Activated naive CD8-positive, alpha-beta T cell treated with anti-CD3 and anti-CD28 coated beads, Interleukin-2, amount 50 U/mL, for 24 hours (primary cell): ENCODE measurements around the gene MYRFL.
"Not testable (repeated sequence)": the region's sequence is repeated elsewhere in the genome, so short reads cannot be mapped to it uniquely, and the experiment has no call there.

Experiments used
- ATAC-seq: fragments of 150-1000 bp; cut with Tn5 transposase; one replicate; pipeline ENCODE4 v1.10.0; 2021
- DNase-seq: peaks from one replicate; pipeline ENCODE4 v3.0.0; 2021
- H3K27ac Mint-ChIP-seq: one replicate; pipeline ENCODE4 v1.8.0; 2021; ENCODE audit warnings: mild to moderate bottlenecking, mixed read lengths
- H3K27me3 Mint-ChIP-seq: one replicate; pipeline ENCODE4 v1.8.0; 2021; ENCODE audit warnings: mixed read lengths
- H3K36me3 Mint-ChIP-seq: one replicate; pipeline ENCODE4 v1.8.0; 2021; ENCODE audit warnings: low read depth, mixed read lengths
- H3K4me1 Mint-ChIP-seq: one replicate; pipeline ENCODE4 v1.8.0; 2021; ENCODE audit warnings: mixed read lengths
- H3K4me3 Mint-ChIP-seq: one replicate; pipeline ENCODE4 v1.8.0; 2021; ENCODE audit warnings: mild to moderate bottlenecking, moderate library complexity, mixed read lengths
- H3K9me3 Mint-ChIP-seq: one replicate; pipeline ENCODE4 v1.8.0; 2021; ENCODE audit warnings: mixed read lengths

MYRFL gene

GRCh38 chr12:69824966-69825560, at the start of gene MYRFL:
TSS of gene MYRFL (plus strand) at chr12:69825227. CDS start at chr12:69825518, 291 bp downstream.
- ATAC-seq (no peak), DNase-seq (no peak)
- Mint-ChIP-seq H3K9me3 (no peaks in the 10 kb centered on the region), H3K4me3 (no peak within 1 kb of the TSS), H3K27me3 (peaks cover 6% of the 10 kb centered on the region), H3K36me3 (no peaks in the 10 kb centered on the region), H3K27ac (no peak within 1 kb of the TSS), H3K4me1 (no peaks in the 10 kb centered on the region)

GRCh38 chr12:69779928-69780327, 45.1 kb upstream of the MYRFL start:
- H3K4me1 Mint-ChIP-seq = no peaks in the 10 kb centered on the region
- H3K4me3 Mint-ChIP-seq = no peak overlapping the region
- peaks cover 35% of the 10 kb centered on the region for H3K36me3 Mint-ChIP-seq
- H3K27me3 Mint-ChIP-seq = no peaks in the 10 kb centered on the region
- DNase-seq (no peak), ATAC-seq (no peak)
- no peak overlapping the region for H3K27ac Mint-ChIP-seq
- peaks cover 12% of the 10 kb centered on the region for H3K9me3 Mint-ChIP-seq

DNA sequence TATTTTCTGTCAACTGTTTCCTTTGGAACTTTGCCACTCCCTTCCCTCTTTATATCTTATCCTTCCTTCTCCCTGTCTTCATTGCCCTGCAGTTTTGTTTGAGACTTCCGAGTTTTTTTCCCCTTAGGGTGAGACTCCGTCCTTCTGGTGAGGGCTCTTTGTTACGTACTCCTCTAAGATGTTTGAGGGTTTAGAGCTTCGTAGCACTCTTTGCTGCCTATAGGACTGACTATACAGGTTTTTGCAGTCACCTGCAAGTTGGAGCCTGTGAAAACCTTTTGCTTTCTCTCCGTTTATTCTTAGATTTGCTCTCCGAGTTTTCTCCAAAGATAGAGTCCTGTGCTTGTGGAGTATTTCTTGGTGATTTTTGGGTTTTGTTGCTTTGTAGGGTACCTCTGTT, 41.7 kb upstream of the MYRFL start:
- Mint-ChIP-seq H3K4me1 (no peaks in the 10 kb centered on the region), H3K27ac (no peak overlapping the region), H3K27me3 (no peaks in the 10 kb centered on the region), H3K9me3 (peaks cover 12% of the 10 kb centered on the region), H3K4me3 (no peak overlapping the region), H3K36me3 (peaks cover 61% of the 10 kb centered on the region)
- ATAC-seq = no peak
- no peak for DNase-seq

DNA sequence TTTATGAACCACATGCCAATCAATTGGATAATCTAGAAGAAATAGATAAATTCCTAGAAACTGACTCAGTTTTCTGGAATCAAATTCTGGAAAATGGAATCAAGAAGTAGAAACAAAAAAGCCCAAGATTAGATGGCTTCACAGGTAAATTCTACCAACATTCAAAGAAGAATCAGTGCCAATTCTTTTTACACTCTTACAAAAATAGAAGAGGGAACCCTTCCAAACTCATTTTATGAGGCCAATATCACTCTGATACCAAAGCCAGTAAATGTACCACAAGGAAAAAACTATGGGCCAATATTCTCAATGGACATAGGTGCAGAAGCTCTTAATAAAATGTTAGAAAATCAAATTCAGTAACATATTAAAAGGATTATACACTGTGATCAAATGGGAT, 35.7 kb upstream of the MYRFL start:
- H3K36me3 Mint-ChIP-seq = peaks cover 74% of the 10 kb centered on the region
- H3K9me3 Mint-ChIP-seq = peaks cover 37% of the 10 kb centered on the region
- no peak for DNase-seq
- H3K27ac Mint-ChIP-seq = no peak overlapping the region
- H3K4me3 Mint-ChIP-seq = no peak overlapping the region
- no peaks in the 10 kb centered on the region for H3K4me1 Mint-ChIP-seq
- no peak for ATAC-seq
- no peaks in the 10 kb centered on the region for H3K27me3 Mint-ChIP-seq

DNA sequence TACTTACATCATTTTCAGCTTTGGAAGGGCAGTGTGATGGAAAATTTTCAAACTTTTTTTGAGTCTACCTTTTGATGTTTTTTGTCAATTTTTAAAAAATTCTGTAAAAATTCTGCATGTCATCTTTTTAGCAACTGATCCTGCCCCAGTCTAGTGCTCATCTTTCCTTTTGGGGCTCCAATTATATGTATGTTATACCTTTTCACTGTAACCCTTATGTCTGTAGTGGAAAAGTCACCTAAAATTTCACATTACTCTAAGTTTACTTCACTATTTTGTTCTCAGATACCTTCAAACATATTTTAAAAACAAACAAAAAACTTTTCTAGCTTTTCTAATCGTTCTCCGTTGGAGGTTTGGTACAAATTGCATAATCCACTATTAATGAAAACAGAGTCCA, 32.5 kb upstream of the MYRFL start:
- Mint-ChIP-seq H3K4me3 (no peak overlapping the region), H3K4me1 (no peaks in the 10 kb centered on the region), H3K27me3 (no peaks in the 10 kb centered on the region), H3K36me3 (peaks cover 73% of the 10 kb centered on the region), H3K27ac (no peak overlapping the region), H3K9me3 (peaks cover 43% of the 10 kb centered on the region)
- no peak for DNase-seq
- ATAC-seq = no peak

- not testable (repeated sequence) for H3K4me3 Mint-ChIP-seq, DNase-seq, H3K27ac Mint-ChIP-seq, H3K27me3 Mint-ChIP-seq, ATAC-seq, H3K4me1 Mint-ChIP-seq
- Mint-ChIP-seq H3K9me3 (peaks cover 30% of the 10 kb centered on the region), H3K36me3 (peaks cover 59% of the 10 kb centered on the region)
These were observed 17.7 kb upstream of the MYRFL start for GRCh38 chr12:69807101-69807897.

- no peak overlapping the region for H3K27ac Mint-ChIP-seq
- no peak for ATAC-seq
- no peak for DNase-seq
- H3K27me3 Mint-ChIP-seq = no peaks in the 10 kb centered on the region
- no peaks in the 10 kb centered on the region for H3K4me1 Mint-ChIP-seq
- H3K36me3 Mint-ChIP-seq = peaks cover 51% of the 10 kb centered on the region
- peaks cover 27% of the 10 kb centered on the region for H3K9me3 Mint-ChIP-seq
- H3K4me3 Mint-ChIP-seq = no peak overlapping the region
These were observed 14.0 kb upstream of the MYRFL start for GRCh38 chr12:69810870-69811498.

DNA sequence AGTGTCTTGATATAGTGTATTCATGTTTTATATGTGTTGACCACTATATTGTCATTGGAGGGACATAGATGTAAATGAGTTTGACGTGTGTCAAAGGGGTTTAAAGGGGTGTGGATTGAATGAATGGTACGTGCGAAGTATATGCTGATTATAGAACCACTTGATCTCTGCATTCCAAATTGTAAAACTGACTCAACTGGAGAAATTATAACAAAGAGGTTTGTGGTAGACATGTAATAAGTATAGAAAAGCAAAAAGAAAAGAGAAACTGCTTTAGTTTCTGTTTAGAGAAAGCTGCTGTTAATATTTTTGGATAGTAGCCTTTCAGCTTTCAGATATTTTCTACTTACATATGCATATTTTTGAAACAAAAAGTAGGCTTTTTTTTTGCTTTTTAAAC, 8.9 kb upstream of the MYRFL start:
- H3K27ac Mint-ChIP-seq = no peak overlapping the region
- H3K27me3 Mint-ChIP-seq = no peaks in the 10 kb centered on the region
- no peak overlapping the region for H3K4me3 Mint-ChIP-seq
- H3K36me3 Mint-ChIP-seq = peaks cover 25% of the 10 kb centered on the region
- no peaks in the 10 kb centered on the region for H3K4me1 Mint-ChIP-seq
- no peak for ATAC-seq
- H3K9me3 Mint-ChIP-seq = no peaks in the 10 kb centered on the region
- DNase-seq = no peak

DNA sequence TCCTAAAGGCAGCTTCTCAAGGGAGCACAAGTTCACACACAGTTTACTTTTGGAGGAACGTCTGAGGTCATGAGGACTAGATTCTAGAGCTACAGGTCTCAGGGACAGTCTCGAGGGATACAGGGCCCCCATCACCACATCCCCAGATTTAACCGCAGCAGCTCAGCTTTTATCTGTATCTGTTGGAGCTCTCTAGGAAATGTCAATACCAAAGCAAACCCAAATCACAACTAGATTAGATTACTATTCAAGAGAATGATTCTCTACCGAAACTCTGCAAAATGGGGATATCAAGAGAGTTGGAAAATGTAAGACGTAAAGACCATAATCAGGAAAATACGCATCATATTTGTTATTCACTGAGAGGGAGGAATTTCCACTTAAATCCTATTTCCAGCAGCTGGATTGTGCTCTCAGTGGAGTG, 4.0 kb upstream of the MYRFL start:
- Mint-ChIP-seq H3K36me3 (peaks cover 6% of the 10 kb centered on the region), H3K9me3 (no peaks in the 10 kb centered on the region), H3K4me3 (no peak overlapping the region), H3K4me1 (no peaks in the 10 kb centered on the region), H3K27ac (no peak overlapping the region), H3K27me3 (peaks cover 6% of the 10 kb centered on the region)
- no peak for DNase-seq
- no peak for ATAC-seq

GRCh38 chr12:69821456-69822159, 3.4 kb upstream of the MYRFL start:
- H3K27me3 Mint-ChIP-seq = peaks cover 6% of the 10 kb centered on the region
- ATAC-seq = no peak
- no peaks in the 10 kb centered on the region for H3K9me3 Mint-ChIP-seq

DNA sequence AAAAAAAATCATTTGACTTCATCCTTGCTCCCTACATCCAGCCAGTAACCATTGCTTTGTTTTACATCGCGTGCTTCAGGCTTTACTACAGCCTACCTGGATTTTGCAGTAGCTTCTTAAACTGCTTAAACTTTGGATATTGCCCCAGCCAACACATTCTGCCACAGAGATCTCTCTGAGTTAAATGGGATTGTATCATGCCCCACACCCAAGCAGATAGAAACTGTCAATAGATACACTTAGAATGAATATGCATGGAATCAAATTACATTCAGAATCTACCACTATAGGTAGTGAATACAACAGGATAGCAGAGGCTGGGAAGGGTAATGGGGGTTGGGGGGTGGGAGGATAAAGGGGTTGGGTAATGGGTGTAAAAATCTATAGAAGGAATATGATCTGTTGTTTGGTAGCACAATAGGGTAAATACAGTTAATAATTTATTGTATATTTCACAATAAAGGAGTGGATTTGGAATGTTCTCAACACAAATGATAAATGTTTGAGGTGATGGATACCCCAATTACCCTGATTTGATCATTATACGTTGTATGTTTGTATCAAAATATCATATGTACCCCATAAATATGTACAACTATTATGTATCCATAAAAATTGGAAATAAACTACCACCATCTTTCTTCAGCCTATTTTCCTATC, 2.7 kb upstream of the MYRFL start:
- no peaks in the 10 kb centered on the region for H3K36me3 Mint-ChIP-seq
- DNase-seq (no peak), ATAC-seq (no peak)
- no peaks in the 10 kb centered on the region for H3K9me3 Mint-ChIP-seq
- H3K27me3 Mint-ChIP-seq = peaks cover 6% of the 10 kb centered on the region
- no peak overlapping the region for H3K4me3 Mint-ChIP-seq
- no peaks in the 10 kb centered on the region for H3K4me1 Mint-ChIP-seq
- no peak overlapping the region for H3K27ac Mint-ChIP-seq

More at GRCh38 chr12:69821456-69822159, 3.4 kb upstream of the MYRFL start:
- Mint-ChIP-seq H3K27ac (no peak overlapping the region), H3K36me3 (peaks cover 2% of the 10 kb centered on the region), H3K4me1 (no peaks in the 10 kb centered on the region), H3K4me3 (no peak overlapping the region)
- no peak for DNase-seq

GRCh38 chr12:69824028-69824427, 999 bp upstream of the MYRFL start:
- Mint-ChIP-seq H3K4me3 (no peak overlapping the region), H3K27me3 (peaks cover 6% of the 10 kb centered on the region), H3K27ac (no peak overlapping the region), H3K36me3 (no peaks in the 10 kb centered on the region), H3K4me1 (no peaks in the 10 kb centered on the region), H3K9me3 (no peaks in the 10 kb centered on the region)
- ATAC-seq (no peak), DNase-seq (no peak)

- Mint-ChIP-seq H3K27ac (no peak overlapping the region), H3K27me3 (peaks cover 16% of the 10 kb centered on the region), H3K4me1 (no peaks in the 10 kb centered on the region), H3K36me3 (no peaks in the 10 kb centered on the region), H3K9me3 (no peaks in the 10 kb centered on the region), H3K4me3 (no peak overlapping the region)
- ATAC-seq = no peak
- no peak for DNase-seq
These were observed 3.9 kb downstream of the MYRFL start for GRCh38 chr12:69828897-69829296.

DNA sequence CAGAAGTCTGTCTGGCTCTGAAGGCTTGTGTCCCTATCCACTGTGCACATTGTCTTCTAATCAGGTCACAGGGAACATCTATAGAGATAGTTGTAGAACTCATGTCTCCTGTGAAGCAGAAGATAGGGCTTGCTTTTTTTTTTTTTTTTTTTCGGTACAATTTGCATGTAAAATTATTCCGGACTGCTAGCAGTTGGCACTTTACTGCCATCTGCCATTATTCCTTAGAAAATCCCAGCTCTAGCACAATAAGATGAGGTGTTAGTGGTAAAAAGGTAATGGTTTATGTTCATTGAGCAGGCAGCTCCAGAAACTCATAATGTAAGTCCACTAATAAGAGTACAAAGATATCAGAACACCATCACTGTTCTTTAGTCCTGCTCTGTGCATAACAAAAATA, 8.7 kb downstream of the MYRFL start:
- DNase-seq = no peak
- Mint-ChIP-seq H3K27me3 (peaks cover 14% of the 10 kb centered on the region), H3K4me1 (no peaks in the 10 kb centered on the region), H3K9me3 (no peaks in the 10 kb centered on the region), H3K4me3 (no peak overlapping the region), H3K36me3 (no peaks in the 10 kb centered on the region), H3K27ac (no peak overlapping the region)
- ATAC-seq = no peak
